ENCODE results near the gene FAF1.

FAF1 gene

GRCh38 chr1:50985094-50985493, 25.0 kb upstream of the FAF1 start:
- no peak overlapping the region for H3K27ac ChIP-seq (ENCODE audit: low read depth, low read length)
- H3K79me2 ChIP-seq (ENCODE audit: control insufficient read depth, low read length): peaks cover 93% of the 10 kb centered on the region
- H3F3A ChIP-seq (ENCODE audit: control insufficient read depth, insufficient read depth): 0 out of 2 replicates have a peak, but pooled peaks cover 5% of the 10 kb centered on the region
- no peak overlapping the region for H3K4me3 ChIP-seq (ENCODE audit: low read length)
- H3K4me2 ChIP-seq (ENCODE audit: low read length): no peak overlapping the region
- H3K9me2 ChIP-seq (replicated peaks; ENCODE audit: control insufficient read depth, low read length): no peaks in the 10 kb centered on the region
- peaks cover 16% of the 10 kb centered on the region for H3K36me3 ChIP-seq (ENCODE audit: control insufficient read depth, low read length)
- no peaks in the 10 kb centered on the region for H3K9me3 ChIP-seq (ENCODE audit: control insufficient read depth, insufficient read depth, low read length)
- TF ChIP-seq EZH2phosphoT487 (IDR thresholded peaks at IDR 0.05; ENCODE audit: borderline replicate concordance, low read length): no peak
- TF ChIP-seq, protein P1, sequence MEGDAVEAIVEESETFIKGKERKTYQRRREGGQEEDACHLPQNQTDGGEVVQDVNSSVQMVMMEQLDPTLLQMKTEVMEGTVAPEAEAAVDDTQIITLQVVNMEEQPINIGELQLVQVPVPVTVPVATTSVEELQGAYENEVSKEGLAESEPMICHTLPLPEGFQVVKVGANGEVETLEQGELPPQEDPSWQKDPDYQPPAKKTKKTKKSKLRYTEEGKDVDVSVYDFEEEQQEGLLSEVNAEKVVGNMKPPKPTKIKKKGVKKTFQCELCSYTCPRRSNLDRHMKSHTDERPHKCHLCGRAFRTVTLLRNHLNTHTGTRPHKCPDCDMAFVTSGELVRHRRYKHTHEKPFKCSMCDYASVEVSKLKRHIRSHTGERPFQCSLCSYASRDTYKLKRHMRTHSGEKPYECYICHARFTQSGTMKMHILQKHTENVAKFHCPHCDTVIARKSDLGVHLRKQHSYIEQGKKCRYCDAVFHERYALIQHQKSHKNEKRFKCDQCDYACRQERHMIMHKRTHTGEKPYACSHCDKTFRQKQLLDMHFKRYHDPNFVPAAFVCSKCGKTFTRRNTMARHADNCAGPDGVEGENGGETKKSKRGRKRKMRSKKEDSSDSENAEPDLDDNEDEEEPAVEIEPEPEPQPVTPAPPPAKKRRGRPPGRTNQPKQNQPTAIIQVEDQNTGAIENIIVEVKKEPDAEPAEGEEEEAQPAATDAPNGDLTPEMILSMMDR (IDR thresholded peaks at IDR 0.05; ENCODE audit: low read depth, low read length, poor library complexity, severe bottlenecking): no peak
- H3K4me1 ChIP-seq (ENCODE audit: control insufficient read depth, low read length): peaks cover 40% of the 10 kb centered on the region
- H4K20me1 ChIP-seq (ENCODE audit: control insufficient read depth, insufficient read depth, low read depth, low read length): peaks cover 3% of the 10 kb centered on the region; the same call in 1 of the 2 replicates
- no peaks in the 10 kb centered on the region for H3K27me3 ChIP-seq (ENCODE audit: control insufficient read depth, low read length)

GRCh38 chr1:50983219-50983802, 23.2 kb upstream of the FAF1 start:
- Histone ChIP-seq H3K4me3 (ENCODE audit: low read length) (no peak overlapping the region), H3K79me2 (ENCODE audit: control insufficient read depth, low read length) (peaks cover 95% of the 10 kb centered on the region), H3K4me2 (ENCODE audit: low read length) (no peak overlapping the region), H3K27ac (ENCODE audit: low read depth, low read length) (no peak overlapping the region), H3F3A (ENCODE audit: control insufficient read depth, insufficient read depth) (0 out of 2 replicates have a peak, but pooled peaks cover 5% of the 10 kb centered on the region), H3K36me3 (ENCODE audit: control insufficient read depth, low read length) (peaks cover 24% of the 10 kb centered on the region), H3K9me3 (ENCODE audit: control insufficient read depth, insufficient read depth, low read length) (no peaks in the 10 kb centered on the region), H3K9me2 (replicated peaks; ENCODE audit: control insufficient read depth, low read length) (no peaks in the 10 kb centered on the region), H4K20me1 (ENCODE audit: control insufficient read depth, insufficient read depth, low read depth, low read length) (peaks cover 3% of the 10 kb centered on the region; the same call in 1 of the 2 replicates), H3K27me3 (ENCODE audit: control insufficient read depth, low read length) (no peaks in the 10 kb centered on the region), H3K4me1 (ENCODE audit: control insufficient read depth, low read length) (peaks cover 37% of the 10 kb centered on the region)
- TF ChIP-seq EZH2phosphoT487 (IDR thresholded peaks at IDR 0.05; ENCODE audit: borderline replicate concordance, low read length): no peak
- TF ChIP-seq, protein P1 (IDR thresholded peaks at IDR 0.05; ENCODE audit: low read depth, low read length, poor library complexity, severe bottlenecking): no peak

GRCh38 chr1:50982611-50983010, 22.5 kb upstream of the FAF1 start:
- Histone ChIP-seq H3K9me3 (ENCODE audit: control insufficient read depth, insufficient read depth, low read length) (no peaks in the 10 kb centered on the region), H3K4me1 (ENCODE audit: control insufficient read depth, low read length) (peaks cover 35% of the 10 kb centered on the region), H3F3A (ENCODE audit: control insufficient read depth, insufficient read depth) (0 out of 2 replicates have a peak, but pooled peaks cover 2% of the 10 kb centered on the region), H3K79me2 (ENCODE audit: control insufficient read depth, low read length) (peaks cover 96% of the 10 kb centered on the region), H3K27me3 (ENCODE audit: control insufficient read depth, low read length) (no peaks in the 10 kb centered on the region), H4K20me1 (ENCODE audit: control insufficient read depth, insufficient read depth, low read depth, low read length) (peaks cover 3% of the 10 kb centered on the region; the same call in 1 of the 2 replicates), H3K4me2 (ENCODE audit: low read length) (0 out of 2 replicates have a peak overlapping the region, but pooled peaks have one; percentile 4), H3K36me3 (ENCODE audit: control insufficient read depth, low read length) (peaks cover 27% of the 10 kb centered on the region), H3K4me3 (ENCODE audit: low read length) (no peak overlapping the region), H3K27ac (ENCODE audit: low read depth, low read length) (no peak overlapping the region), H3K9me2 (replicated peaks; ENCODE audit: control insufficient read depth, low read length) (no peaks in the 10 kb centered on the region)
- no peak for TF ChIP-seq EZH2phosphoT487 (IDR thresholded peaks at IDR 0.05; ENCODE audit: borderline replicate concordance, low read length)
- TF ChIP-seq, protein P1 (IDR thresholded peaks at IDR 0.05; ENCODE audit: low read depth, low read length, poor library complexity, severe bottlenecking): no peak

Measured in DOHH2 (cell line).